ENCODE results near the gene SNX1.
"Not testable (repeated sequence)": the region's sequence is repeated elsewhere in the genome, so short reads cannot be mapped to it uniquely, and the experiment has no call there.

SNX1 gene

DNA sequence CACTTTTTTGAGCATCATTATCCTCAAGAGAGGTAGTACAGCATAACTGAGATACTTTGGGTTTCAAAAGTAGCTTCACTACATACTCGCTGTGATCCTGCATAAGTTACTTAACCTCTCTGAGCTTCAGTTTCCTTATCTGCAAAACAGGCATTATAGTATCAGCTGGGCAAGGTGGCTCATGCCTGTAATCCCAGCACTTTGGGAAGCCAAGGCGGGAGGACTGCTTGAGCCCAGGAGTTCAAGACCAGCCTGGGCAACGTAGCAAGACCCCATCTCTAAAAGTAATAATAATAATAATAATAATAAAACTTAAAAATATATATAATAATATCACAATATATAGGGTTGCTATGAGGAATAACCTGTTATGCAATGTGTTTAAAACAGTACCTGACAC, 13.0 kb upstream of the SNX1 start:
- DNase-seq = no peak

DNA sequence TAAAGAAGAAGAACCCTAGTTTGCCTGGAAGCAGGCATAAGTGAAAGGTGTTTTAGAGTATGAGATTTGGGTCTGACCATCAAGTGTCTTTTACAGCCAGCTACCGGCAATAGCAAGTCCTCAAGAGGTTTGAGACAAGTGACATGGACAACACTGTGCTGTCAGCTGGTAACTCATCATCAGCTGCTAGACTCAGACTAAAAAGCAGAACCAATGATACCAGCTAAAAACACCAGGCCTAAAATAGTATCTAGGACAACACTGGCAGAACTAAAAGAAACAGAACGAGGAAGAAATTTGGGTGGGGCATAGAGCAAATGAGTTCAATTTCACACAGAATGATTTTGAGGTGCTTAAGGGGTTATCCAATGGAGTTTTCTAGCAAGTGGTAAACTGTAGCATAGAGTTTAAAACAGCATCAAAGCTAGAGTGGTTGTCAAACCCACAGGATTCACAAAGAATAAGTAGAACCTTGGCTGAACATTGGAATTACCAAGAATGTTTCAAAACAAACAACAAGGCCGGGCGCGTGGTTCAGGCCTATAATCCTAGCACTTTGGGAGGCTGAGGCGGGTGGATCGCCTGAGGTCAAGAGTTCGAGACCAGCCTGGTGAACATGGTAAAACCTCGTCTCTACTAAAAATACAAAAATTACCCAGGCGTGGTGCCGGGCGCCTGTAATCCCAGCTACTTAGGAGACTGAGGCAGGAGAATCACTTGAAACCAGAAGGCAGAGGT, 6.1 kb upstream of the SNX1 start:
- DNase-seq = no peak

DNA sequence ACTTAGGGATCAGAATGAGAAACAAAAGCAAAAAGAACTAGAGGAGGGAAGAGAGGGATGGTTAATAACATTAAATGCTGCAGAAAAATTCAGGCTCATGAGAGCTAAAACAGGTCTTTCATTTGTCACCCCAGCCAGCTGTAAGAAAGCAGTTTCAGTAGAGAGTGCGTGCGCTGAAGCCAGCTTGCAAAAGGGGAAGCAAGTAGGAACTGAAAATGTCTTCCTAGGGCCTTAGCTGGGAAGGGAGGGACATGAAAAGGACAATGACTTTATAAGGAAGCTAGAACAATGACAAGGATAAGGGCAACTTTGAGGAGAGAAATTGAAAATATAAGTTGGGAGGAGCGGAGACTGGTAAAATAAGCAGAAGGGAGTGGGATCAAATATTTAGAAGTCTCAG, 5.3 kb upstream of the SNX1 start:
- DNase-seq = peak; percentile 15

- no peak for DNase-seq
These were observed 3.5 kb upstream of the SNX1 start for GRCh38 chr15:64092075-64092820.

DNA sequence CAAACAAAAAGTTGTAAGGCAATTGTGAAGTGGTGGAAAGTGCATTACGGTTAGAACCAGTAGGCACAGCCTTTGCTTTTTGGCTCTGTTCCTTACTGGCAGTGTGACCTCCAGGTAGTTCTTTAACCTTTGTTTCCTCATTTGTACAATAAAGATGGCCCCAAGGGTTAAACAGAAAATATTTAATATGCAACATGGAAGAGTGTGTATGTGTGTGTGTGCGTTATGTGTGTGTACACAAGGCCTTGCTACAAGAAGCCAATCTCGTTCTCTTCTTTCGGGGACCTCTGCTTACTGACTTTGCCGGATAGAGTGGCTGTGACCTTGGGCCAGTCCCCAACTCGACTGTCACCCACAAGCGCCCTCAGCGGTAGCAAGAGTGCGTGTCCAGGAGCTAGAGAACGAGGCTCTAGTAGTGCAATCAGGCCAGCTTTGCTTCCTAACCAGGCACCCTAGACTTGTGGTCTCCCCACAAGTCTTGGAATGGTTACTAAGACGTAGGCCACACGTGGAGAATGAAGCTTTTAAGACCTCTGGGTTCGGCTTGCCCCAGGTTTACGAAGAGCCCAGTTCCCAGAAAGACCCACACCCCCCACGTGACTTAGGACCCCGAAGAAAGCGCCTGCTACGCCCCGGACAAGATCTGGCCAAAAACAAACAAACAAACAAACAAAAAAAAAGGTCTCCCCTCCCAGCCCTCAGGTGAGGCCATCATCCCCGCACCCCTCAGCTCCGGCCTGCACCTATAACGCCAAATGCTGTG, 2.7 kb upstream of the SNX1 start:
- peak; percentile 37 for DNase-seq

GRCh38 chr15:64093627-64094417, 2.0 kb upstream of the SNX1 start, which contains the start of gene CIAO2A:
CIAO2A (minus strand) TSS chr15:64093838; CDS start chr15:64093768, 70 bp downstream.
- DNase-seq = peak; percentile 97

DNA sequence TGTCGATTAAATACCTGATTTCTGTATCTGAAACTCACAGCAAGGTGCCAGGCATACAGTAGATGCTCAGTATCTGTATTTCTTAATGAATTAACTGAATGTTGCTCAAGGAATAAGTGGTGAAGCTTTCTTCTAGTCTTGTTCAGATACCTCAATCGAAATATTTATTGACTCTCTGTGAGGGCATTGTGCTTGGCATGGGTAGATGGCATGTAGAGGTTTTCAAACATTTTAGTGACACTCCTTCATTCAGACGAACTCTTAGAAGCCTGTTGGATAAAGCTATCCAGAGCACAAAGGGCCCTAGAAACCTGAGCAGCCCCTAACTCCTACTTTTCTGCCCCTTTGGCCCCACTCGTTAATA, 369 bp upstream of the SNX1 start:
- no peak for DNase-seq

GRCh38 chr15:64096668-64097384, 1.0 kb downstream of the SNX1 start:
- no peak for DNase-seq

- no peak for DNase-seq
These were observed 3.6 kb downstream of the SNX1 start for GRCh38 chr15:64099379-64099778.

DNA sequence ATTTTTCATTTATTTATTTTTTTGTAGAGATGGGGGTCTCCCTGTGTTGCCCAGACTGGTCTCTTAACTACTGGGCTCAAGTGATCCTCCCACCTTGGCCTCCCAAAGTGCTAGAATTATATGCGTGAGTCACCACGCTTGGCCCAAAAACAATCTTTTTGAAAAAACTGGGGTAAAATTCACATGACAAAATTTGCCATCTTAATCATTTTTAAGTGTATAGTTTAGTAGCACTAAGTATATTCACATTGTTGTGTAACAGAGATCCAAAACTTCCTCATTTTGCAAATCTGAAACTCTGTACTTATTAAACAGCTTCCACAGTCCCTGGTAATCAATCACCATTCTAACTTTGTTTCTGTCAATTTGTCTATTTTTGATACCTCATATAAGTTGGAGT, 5.2 kb downstream of the SNX1 start:
- no peak for DNase-seq

DNA sequence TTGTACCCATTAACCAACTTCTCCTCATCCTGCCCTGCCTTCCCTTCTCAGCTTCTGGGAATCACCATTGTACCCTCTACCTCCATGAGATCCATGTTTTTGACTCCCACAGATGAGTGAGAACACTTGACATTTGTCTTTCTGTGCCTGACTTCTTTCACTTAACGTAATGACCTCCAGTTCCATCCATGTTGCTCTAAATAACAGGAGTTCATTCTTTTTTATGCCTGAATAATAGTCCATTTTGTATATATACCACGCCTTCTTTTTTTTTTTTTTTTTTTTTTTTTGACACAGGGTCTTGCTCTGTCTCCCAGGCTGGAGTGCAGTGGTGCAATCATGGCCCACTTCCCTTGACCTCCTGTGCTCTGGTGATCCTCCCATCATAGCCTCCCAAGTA, 6.7 kb downstream of the SNX1 start:
- no peak for DNase-seq

DNA sequence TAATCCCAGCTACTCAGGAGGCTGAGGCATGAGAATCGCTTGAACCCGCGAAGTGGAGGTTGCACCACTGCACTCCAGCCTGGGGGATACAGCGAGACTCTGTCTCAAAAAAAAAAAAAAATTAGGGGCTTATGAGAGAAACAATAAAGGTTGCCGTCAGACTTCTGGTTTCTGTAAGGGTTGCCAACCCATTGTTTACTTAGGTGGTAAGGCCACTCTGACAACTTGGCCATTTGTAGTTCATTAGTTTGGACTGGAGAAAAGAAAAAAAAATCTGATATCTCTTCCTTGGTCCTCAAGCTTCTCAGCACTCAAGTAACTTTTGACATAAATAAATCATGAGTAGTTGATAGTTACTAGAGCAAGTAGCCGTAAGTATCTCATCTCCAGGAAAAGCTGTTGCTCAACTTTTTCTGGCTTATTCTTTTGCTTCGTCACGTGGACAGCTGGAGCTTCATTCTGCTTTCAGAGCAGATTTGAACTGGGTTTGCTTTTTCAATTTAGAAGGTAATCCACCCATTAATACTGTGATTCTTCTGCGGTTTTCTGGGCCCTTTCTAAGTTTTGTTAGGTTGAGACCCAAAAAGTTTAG, 9.4 kb downstream of the SNX1 start:
- DNase-seq = peak; percentile 25

DNA sequence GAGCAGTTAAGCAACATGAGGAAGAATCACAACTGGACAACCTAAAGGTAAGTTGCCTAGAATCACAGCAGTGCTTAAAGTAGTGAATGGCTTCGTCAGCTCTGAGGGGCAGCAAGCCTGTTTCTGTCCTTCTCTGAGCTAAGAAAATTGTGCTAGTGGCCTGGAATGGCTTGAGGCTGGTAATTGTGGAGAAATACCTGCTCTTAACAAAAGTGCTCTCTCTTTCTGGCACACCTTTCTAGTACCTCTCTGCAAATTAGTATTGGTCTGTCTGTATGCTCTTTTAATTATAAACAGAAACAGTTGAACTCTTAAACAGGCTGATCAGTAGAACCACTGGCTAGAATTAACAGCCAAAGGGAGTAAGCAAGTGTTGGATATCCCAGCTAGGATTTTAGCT, 11.6 kb downstream of the SNX1 start:
- DNase-seq = no peak

- not testable (repeated sequence) for DNase-seq
These were observed 14.4 kb downstream of the SNX1 start for GRCh38 chr15:64110108-64110701.

GRCh38 chr15:64110950-64111678, 15.3 kb downstream of the SNX1 start:
- DNase-seq = no peak

- no peak for DNase-seq
These were observed 15.9 kb downstream of the SNX1 start for GRCh38 chr15:64111679-64112050.

DNA sequence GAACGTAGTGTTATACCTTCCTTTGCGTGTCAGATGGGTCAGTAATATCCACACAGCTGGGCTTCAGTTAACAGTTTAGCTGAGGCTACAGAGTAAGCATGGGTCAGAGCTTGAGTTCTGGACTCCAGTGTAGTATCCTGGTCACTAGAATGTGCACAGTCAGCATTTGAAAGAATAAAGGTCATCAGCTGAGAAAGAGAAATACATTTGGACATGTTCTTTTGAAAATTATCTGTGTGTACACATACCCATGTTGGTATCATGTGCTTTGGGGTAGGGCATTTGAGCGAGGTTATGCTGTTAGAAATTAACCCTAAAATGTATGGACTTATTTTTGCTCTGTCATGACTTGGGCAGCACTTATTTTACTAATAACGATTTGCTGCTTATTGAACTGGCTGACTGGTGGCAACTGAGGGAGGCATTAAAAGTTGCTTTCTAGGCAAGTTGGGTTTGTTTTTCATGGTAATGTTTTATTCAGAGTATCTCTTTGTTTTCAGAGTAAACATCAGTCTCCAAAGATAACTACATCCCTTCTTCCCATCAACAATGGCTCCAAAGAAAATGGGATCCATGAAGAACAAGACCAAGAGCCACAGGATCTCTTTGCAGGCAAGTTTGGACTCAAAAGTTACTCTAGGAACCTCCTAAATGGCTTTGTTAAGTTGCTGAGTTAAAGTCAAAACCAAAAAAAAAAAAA, 16.4 kb downstream of the SNX1 start:
- DNase-seq = peak; percentile 16

DNA sequence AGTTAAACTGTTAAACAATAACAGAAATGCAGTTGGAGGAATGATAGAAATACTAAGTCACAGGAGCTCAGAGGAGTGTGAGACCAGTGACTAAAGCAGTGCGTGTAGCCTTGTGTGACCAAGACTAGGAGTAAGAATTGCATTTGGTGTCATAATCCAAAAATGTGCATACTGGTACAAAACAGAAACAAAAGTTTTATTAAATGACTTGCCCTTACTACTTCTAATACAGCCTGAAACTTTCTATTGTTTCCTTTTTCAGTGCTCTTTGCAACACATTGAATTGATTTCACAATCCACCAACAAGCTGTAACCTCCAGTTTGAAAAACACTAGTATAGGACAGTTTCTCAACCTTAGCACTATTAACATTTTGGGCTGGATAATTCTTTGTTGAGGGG, 17.1 kb downstream of the SNX1 start:
- DNase-seq = no peak

DNA sequence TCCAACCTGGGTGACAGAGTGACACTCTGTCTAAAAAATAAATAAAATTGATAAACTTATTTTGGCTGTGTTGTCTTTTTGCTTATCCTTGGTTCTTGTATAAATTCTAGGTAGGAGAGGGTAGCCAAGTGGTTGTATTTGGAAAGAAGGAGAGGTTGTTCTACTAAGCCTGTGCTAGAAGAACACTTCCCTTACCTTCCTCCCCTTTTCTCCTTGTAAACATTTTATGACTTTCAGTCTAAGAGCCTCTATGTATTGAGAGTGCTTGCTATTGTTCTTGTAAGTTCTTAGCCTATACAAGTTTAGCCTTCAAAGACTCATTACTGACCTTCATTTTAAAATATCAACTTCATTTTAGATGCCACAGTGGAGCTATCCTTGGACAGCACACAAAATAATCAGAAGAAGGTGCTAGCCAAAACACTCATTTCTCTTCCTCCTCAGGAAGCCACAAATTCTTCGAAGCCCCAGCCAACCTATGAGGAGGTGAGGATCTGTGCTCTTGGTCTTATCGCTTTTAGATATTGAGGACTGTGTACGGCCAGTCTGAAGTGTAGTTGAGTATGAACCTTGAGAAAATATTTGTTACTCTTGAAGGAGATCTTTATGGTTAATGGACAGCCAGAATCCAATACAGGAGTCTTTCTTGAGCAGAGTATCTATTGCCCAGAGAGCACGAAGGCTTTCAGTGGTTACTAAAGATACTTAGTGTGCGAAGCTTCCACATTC, 22.1 kb downstream of the SNX1 start:
- DNase-seq = no peak
